Measurements from ENCODE around the gene INMT. TPM values are rescaled to one million over a fixed set of nuclear protein-coding genes. Genes with fewer than 3 reads are reported as not detected.

Gene INMT
- total and polyA plus RNA-seq, 2 of the 8 experiments (the other 6 are each of a cell fraction or from before 2014, with no cell fraction given), result 0.60 to 0.94 TPM

DNA sequence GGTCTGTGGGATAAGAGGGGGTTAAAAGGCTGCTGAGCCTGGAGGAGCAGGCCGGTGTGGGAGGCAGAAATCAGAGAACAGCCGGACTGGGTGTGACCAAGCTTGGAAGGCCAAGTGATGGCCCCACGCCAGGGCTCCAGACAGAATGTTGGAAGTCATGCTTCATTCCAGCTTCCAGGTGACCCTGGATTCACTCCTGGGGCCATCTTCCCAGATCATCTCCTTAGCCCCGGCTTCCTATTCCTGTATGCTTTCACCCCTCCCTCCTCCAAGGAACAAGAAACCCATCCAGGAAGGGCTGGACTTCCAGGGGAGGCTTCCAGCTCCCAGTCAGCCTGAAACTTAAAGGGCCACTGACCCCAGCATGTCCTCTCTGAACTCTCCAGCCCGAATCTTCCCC lies 1.0 kb downstream of the INMT start:
- no peak overlapping the region for H3K27ac ChIP-seq (ENCODE audit: low read depth, low read length)
- H4K91ac ChIP-seq (replicated peaks; ENCODE audit: insufficient read length, low read length), result no peak overlapping the region
- no peaks in the 10 kb centered on the region for H3K36me3 ChIP-seq (ENCODE audit: control insufficient read depth in 2 of 4, insufficient read depth in 4 of 4, low read length in 3 of 4)
- H2BK120ac ChIP-seq (replicated peaks; ENCODE audit: low read depth, low read length), result no peak overlapping the region
- no peak overlapping the region for H2AK5ac ChIP-seq (ENCODE audit: low read depth, low read length)
- H3K4me1 ChIP-seq (replicated peaks in 1 of 4; ENCODE audit: control insufficient read depth in 3 of 4, insufficient read depth in 4 of 4, low read length in 3 of 4), result no peaks in the 10 kb centered on the region; a peak in 1 of 7 replicates
- POLR2A ChIA-PET (ENCODE audit: partially characterized antibody), result no interaction called here
- H3K9ac ChIP-seq (replicated peaks in 1 of 4; ENCODE audit: extremely low read depth in 1 of 4, low read depth in 3 of 4, low read length in 3 of 4), result no peak overlapping the region
- H3K23me2 ChIP-seq (ENCODE audit: low read depth, low read length), result peaks cover 6% of the 10 kb centered on the region; the same call in 1 of the 2 replicates
- no peak overlapping the region for H2BK12ac ChIP-seq (ENCODE audit: low read depth, low read length)
- no peaks in the 10 kb centered on the region; a peak in 1 of 4 replicates for H3K9me3 ChIP-seq (ENCODE audit: insufficient read depth in 2 of 2, low read depth in 1 of 2, low read length in 1 of 2)
- H3K4me2 ChIP-seq (ENCODE audit: insufficient read depth in 1 of 2, low read depth in 2 of 2, low read length in 2 of 2), result no peak overlapping the region
- H3K14ac ChIP-seq (ENCODE audit: insufficient read length), result no peak overlapping the region
- H4K8ac ChIP-seq (ENCODE audit: extremely low read depth, insufficient read depth, low read length), result no peak overlapping the region
- H3K27me3 ChIP-seq (replicated peaks in 1 of 4; ENCODE audit: control insufficient read depth in 3 of 4, extremely low read depth in 1 of 4, insufficient read depth in 3 of 4, low read length in 3 of 4), result no peaks in the 10 kb centered on the region; a peak in 1 of 7 replicates
- H3K79me2 ChIP-seq (ENCODE audit: control insufficient read depth in 1 of 2, insufficient read depth in 2 of 2, low read length in 2 of 2), result no peaks in the 10 kb centered on the region
- H2BK5ac ChIP-seq (ENCODE audit: low read depth, low read length), result no peak overlapping the region
- no peak overlapping the region for H3K23ac ChIP-seq (ENCODE audit: insufficient read length)
- no peaks in the 10 kb centered on the region for H3K79me1 ChIP-seq (ENCODE audit: low read depth, low read length)
- H4K5ac ChIP-seq (ENCODE audit: insufficient read length, low read depth, low read length), result no peak overlapping the region
- H4K20me1 ChIP-seq (replicated peaks in 1 of 2; ENCODE audit: control insufficient read depth in 1 of 2, insufficient read depth in 2 of 2, low read length in 2 of 2), result peaks cover 0 to 5% of the 10 kb centered on the region in 2 experiments
- H3K56ac ChIP-seq (replicated peaks; ENCODE audit: insufficient read length, low read depth, low read length), result no peak overlapping the region
- WGBS, 2 experiments (ENCODE audit: extremely low coverage in 1 of 2, insufficient coverage in 1 of 2, insufficient read length in 1 of 2, insufficient replicate concordance in 2 of 2, low coverage in 1 of 2, low lambda C conversion rate in 2 of 2, missing lambda C conversion rate in 1 of 2), result 82% methylated on average over 5 of the region's 5 CpGs; no CpG with 5 or more reads in 1 of the 2 experiments
- FAIRE-seq (no peak), DNase-seq (ENCODE audit: low read depth in 1 of 2, low spot score in 2 of 2) (no peak)
- no peak overlapping the region for H3K4me3 ChIP-seq (ENCODE audit: extremely low read depth in 1 of 4, insufficient read depth in 2 of 4, low read depth in 3 of 4, low read length in 4 of 4)
- no peak overlapping the region for H3K4ac ChIP-seq (replicated peaks; ENCODE audit: insufficient read length, low read depth, low read length)
- no peak overlapping the region for H2AFZ ChIP-seq (ENCODE audit: low read length)
- H2BK15ac ChIP-seq (ENCODE audit: low read length), result no peak overlapping the region
- H2BK20ac ChIP-seq (ENCODE audit: low read length), result no peak overlapping the region
- CTCF ChIA-PET (ENCODE audit: partially characterized antibody), result interaction anchor here (0.6 kb wide), 1 partner anchor 44 kb away, joined by 3 read pairs; no protein-coding TSS in a partner anchor
- no peak overlapping the region for H3K18ac ChIP-seq (ENCODE audit: extremely low read depth, low read length)
- no peak for TF ChIP-seq ASH2L (IDR thresholded peaks at IDR 0.05; ENCODE audit: low read length)
